GM12891 (cell line): ENCODE data around the gene YBEY.

Experiments
- DNase-seq: peaks from one replicate; pipeline ENCODE4 v3.0.0; 2011; ENCODE audit warnings: low spot score; ENCODE audit not compliant: insufficient read length
- FAIRE-seq: peaks from 2 replicates; lab custom pipeline; 2011; peaks lifted over from hg19 to GRCh38; lab: Jason Lieb, UNC
- PAX5 ChIP-seq: IDR thresholded peaks from 2 replicates; pipeline ENCODE4 v1.6.1; 2011; ENCODE audit warnings: low read length, moderate library complexity, mild to moderate bottlenecking; ENCODE audit not compliant: insufficient read depth, severe bottlenecking
- POLR2A ChIP-seq: IDR thresholded peaks from 2 replicates; pipeline ENCODE4 v1.6.1; 2011; ENCODE audit warnings: low read depth, low read length, control low read depth
- POLR2AphosphoS5 ChIP-seq: IDR thresholded peaks from 2 replicates; pipeline ENCODE4 v1.6.1; 2011; ENCODE audit warnings: low read depth, low read length, control low read depth
- POU2F2 ChIP-seq: IDR thresholded peaks from 2 replicates; pipeline ENCODE4 v1.6.1; 2011; ENCODE audit warnings: low read depth, mild to moderate bottlenecking, control low read depth, low read length, moderate library complexity
- SPI1 ChIP-seq: IDR thresholded peaks from 2 replicates; pipeline ENCODE4 v1.6.1; 2011; ENCODE audit warnings: low read depth, low read length, control low read depth
- TAF1 ChIP-seq: IDR thresholded peaks from 2 replicates; pipeline ENCODE4 v1.6.1; 2011; ENCODE audit warnings: low read depth, low read length, control low read depth

YBEY gene

GRCh38 chr21:46247699-46248421 is 38.3 kb upstream of the YBEY start:
- FAIRE-seq (no peak), DNase-seq (no peak)
- no peak for TF ChIP-seq SPI1
- no peak for TF ChIP-seq TAF1
- no peak for TF ChIP-seq POLR2AphosphoS5
- TF ChIP-seq PAX5: no peak
- TF ChIP-seq POU2F2: no peak
- TF ChIP-seq POLR2A: no peak

GRCh38 chr21:46248422-46248782 is 37.7 kb upstream of the YBEY start:
- no peak for FAIRE-seq
- DNase-seq: no peak
- TF ChIP-seq POLR2A: no peak
- TF ChIP-seq SPI1: no peak
- no peak for TF ChIP-seq PAX5
- TF ChIP-seq POLR2AphosphoS5: no peak
- TF ChIP-seq TAF1: no peak
- TF ChIP-seq POU2F2: no peak

- FAIRE-seq (no peak), DNase-seq (no peak)
- TF ChIP-seq SPI1 (no peak), POLR2AphosphoS5 (no peak), POLR2A (no peak), TAF1 (no peak), PAX5 (no peak), POU2F2 (no peak)
These were observed 37.3 kb upstream of the YBEY start for GRCh38 chr21:46248827-46249226.

GRCh38 chr21:46250146-46250725 is 35.9 kb upstream of the YBEY start:
- peak; percentile 28 for FAIRE-seq
- TF ChIP-seq TAF1: no peak
- no peak for TF ChIP-seq PAX5
- no peak for TF ChIP-seq SPI1
- TF ChIP-seq POU2F2: no peak
- TF ChIP-seq POLR2A: no peak
- no peak for TF ChIP-seq POLR2AphosphoS5

GRCh38 chr21:46252840-46253239 is 33.3 kb upstream of the YBEY start:
- DNase-seq (no peak), FAIRE-seq (no peak)
- TF ChIP-seq POLR2AphosphoS5: no peak
- no peak for TF ChIP-seq POLR2A
- TF ChIP-seq SPI1: no peak
- TF ChIP-seq PAX5: no peak

More at GRCh38 chr21:46250146-46250725, 35.9 kb upstream of the YBEY start:
- DNase-seq: no peak

GRCh38 chr21:46253610-46254124 is 32.5 kb upstream of the YBEY start:
- TF ChIP-seq SPI1: no peak
- no peak for TF ChIP-seq POU2F2
- peak; percentile 50; the same call in 1 of the 2 replicates for TF ChIP-seq POLR2A
- no peak for TF ChIP-seq PAX5
- no peak for TF ChIP-seq POLR2AphosphoS5
- TF ChIP-seq TAF1: no peak
- FAIRE-seq: peak; percentile 86
- no peak for DNase-seq

- DNase-seq (peak; percentile 45), FAIRE-seq (no peak)
- TF ChIP-seq POU2F2: 0 out of 2 replicates have a peak, but pooled peaks have one; percentile 52
- no peak for TF ChIP-seq TAF1
- peak; percentile 63; the same call in 1 of the 2 replicates for TF ChIP-seq POLR2AphosphoS5
These were observed 31.8 kb upstream of the YBEY start for GRCh38 chr21:46254208-46254975.

GRCh38 chr21:46255166-46255565 is 31.0 kb upstream of the YBEY start:
- FAIRE-seq: no peak

More at GRCh38 chr21:46255166-46255565, 31.0 kb upstream of the YBEY start:
- no peak for DNase-seq
- TF ChIP-seq PAX5 (no peak), POLR2A (no peak), TAF1 (no peak), POLR2AphosphoS5 (no peak), SPI1 (no peak)
